HepG2 (cell line): ENCODE results near the gene AFDN. TPM values are rescaled to one million over a fixed set of nuclear protein-coding genes. Genes with fewer than 3 reads are reported as not detected.

ENCODE experiments used
- CREM ChIP-seq, 2 experiments: sonication (generic) in 1 of 2; formaldehyde crosslinking in 1 of 2; IDR thresholded peaks; 2 replicates each; pipeline versions ENCODE4 v1.4.0 to v1.6.1; 2016 to 2020; ENCODE audit warnings: antibody characterized with exemption in 1 of 2, mild to moderate bottlenecking in 1 of 2, missing genetic modification reagents in 1 of 2
- DMTF1 ChIP-seq: sonication (generic); formaldehyde crosslinking; IDR thresholded peaks from 2 replicates; pipeline ENCODE4 v1.4.0; 2020; ENCODE audit warnings: mild to moderate bottlenecking, missing genetic modification reagents
- HMG20B ChIP-seq: conservative IDR thresholded peaks from 2 replicates; pipeline ENCODE4 v1.6.1; 2016; ENCODE audit warnings: missing genetic modification reagents, missing compliant biosample characterization
- HNF1B ChIP-seq: sonication (generic); formaldehyde crosslinking; IDR thresholded peaks from 2 replicates; pipeline ENCODE4 v1.5.1; 2020; ENCODE audit warnings: mild to moderate bottlenecking, moderate library complexity, missing genetic modification reagents
- HNRNPL ChIP-seq: fragments of 200-400 bp; formaldehyde crosslinking; IDR thresholded peaks from 2 replicates; pipeline ENCODE4 v1.6.1; 2017; ENCODE audit warnings: mild to moderate bottlenecking, low read depth, low read length
- HOXD1 ChIP-seq: sonication (generic); formaldehyde crosslinking; IDR thresholded peaks from 2 replicates; pipeline ENCODE4 v1.5.0; 2020; ENCODE audit warnings: missing genetic modification reagents
- ISX ChIP-seq: sonication (generic); formaldehyde crosslinking; conservative IDR thresholded peaks from 2 replicates; pipeline ENCODE4 v1.5.0; 2020; ENCODE audit warnings: missing genetic modification reagents
- JDP2 ChIP-seq: sonication (generic); formaldehyde crosslinking; IDR thresholded peaks from 2 replicates; pipeline ENCODE4 v1.8.1; 2022; ENCODE audit warnings: missing genetic modification reagents, borderline replicate concordance
- KDM4B ChIP-seq: sonication (generic); formaldehyde crosslinking; IDR thresholded peaks from 2 replicates; pipeline ENCODE4 v1.4.0; 2020; ENCODE audit warnings: missing genetic modification reagents
- MAX ChIP-seq: IDR thresholded peaks from 2 replicates; pipeline ENCODE4 v1.6.1; 2012; ENCODE audit warnings: inconsistent platforms
- MEIS1 ChIP-seq: sonication (generic); formaldehyde crosslinking; IDR thresholded peaks from 2 replicates; pipeline ENCODE4 v1.9.0; 2021; ENCODE audit warnings: mild to moderate bottlenecking, missing genetic modification reagents, moderate library complexity, borderline replicate concordance
- RNF2 ChIP-seq: fragments of 450-650 bp; conservative IDR thresholded peaks from 2 replicates; pipeline ENCODE4 v1.6.1; 2016; ENCODE audit warnings: low read depth
- SOX13 ChIP-seq, 3 experiments: fragments of 450-650 bp in 1 of 3; sonication (generic) in 1 of 3; formaldehyde crosslinking in 1 of 3; IDR thresholded peaks in 2 of 3; conservative IDR thresholded peaks in 1 of 3; 2 replicates each; pipeline versions ENCODE4 v1.5.0 to v1.6.1; 2016 to 2020; ENCODE audit warnings: antibody characterized with exemption in 1 of 3, mild to moderate bottlenecking in 1 of 3, missing compliant biosample characterization in 1 of 3, missing genetic modification reagents in 1 of 3, moderate library complexity in 1 of 3
- SP140L ChIP-seq: sonication (generic); formaldehyde crosslinking; IDR thresholded peaks from 2 replicates; pipeline ENCODE4 v1.4.0; 2020; ENCODE audit warnings: missing genetic modification reagents, borderline replicate concordance
- TCF7 ChIP-seq: sonication (generic); IDR thresholded peaks from 2 replicates; pipeline ENCODE4 v1.6.1; 2016; ENCODE audit warnings: antibody characterized with exemption, low read depth
- TEF ChIP-seq: sonication (generic); formaldehyde crosslinking; IDR thresholded peaks from 2 replicates; pipeline ENCODE4 v1.5.0; 2020; ENCODE audit warnings: missing genetic modification reagents
- ZNF24 ChIP-seq: fragments of 450-650 bp; IDR thresholded peaks from 2 replicates; pipeline ENCODE4 v1.6.1; 2017; ENCODE audit warnings: antibody characterized with exemption, mild to moderate bottlenecking
- ZNF335 ChIP-seq: sonication (generic); formaldehyde crosslinking; IDR thresholded peaks from 2 replicates; pipeline ENCODE4 v1.4.0; 2020; ENCODE audit warnings: missing genetic modification reagents
- ZNF354B ChIP-seq: sonication (generic); formaldehyde crosslinking; IDR thresholded peaks from 2 replicates; pipeline ENCODE4 v1.8.0; 2022; ENCODE audit warnings: mild to moderate bottlenecking, missing genetic modification reagents
- ZNF562 ChIP-seq: sonication (generic); formaldehyde crosslinking; IDR thresholded peaks from 2 replicates; pipeline ENCODE4 v1.8.0; 2022; ENCODE audit warnings: missing genetic modification reagents, borderline replicate concordance
- ZNF761 ChIP-seq: sonication (generic); formaldehyde crosslinking; conservative IDR thresholded peaks from 2 replicates; pipeline ENCODE4 v1.4.0; 2020; ENCODE audit warnings: mild to moderate bottlenecking, missing genetic modification reagents
- ZNF772 ChIP-seq: sonication (generic); formaldehyde crosslinking; IDR thresholded peaks from 2 replicates; pipeline ENCODE4 v1.5.0; 2020; ENCODE audit warnings: mild to moderate bottlenecking, missing genetic modification reagents
- ZNF839 ChIP-seq: sonication (generic); formaldehyde crosslinking; IDR thresholded peaks from 2 replicates; pipeline ENCODE4 v1.4.0; 2020; ENCODE audit warnings: missing genetic modification reagents, mild to moderate bottlenecking, borderline replicate concordance
- polyA plus RNA-seq, 8 experiments: library from polyadenylated mRNA; depleted of rRNA in 3 of 8; stranded (reverse) in 7 of 8; unstranded in 1 of 8; fragments of >200 nt; fragmentation: Illumina TruSeq in 4 of 8; extraction: Trizol in 4 of 8; gene quantifications; 2 replicates each; pipeline versions ENCODE4 v1.2.1 to v1.2.3, GENCODE V29; 2011 to 2016; ENCODE audit warnings: low read depth in 4 of 8, missing spikeins in 1 of 8, mixed read lengths in 1 of 8; ENCODE audit not compliant: insufficient read depth in 1 of 8
- total RNA-seq, 5 experiments: library from RNA; depleted of rRNA; stranded (reverse); fragments of >200 nt; fragmentation: Illumina TruSeq; extraction: Trizol; gene quantifications; 2 replicates each; pipeline ENCODE4 v1.2.3, GENCODE V29; 2016; ENCODE audit warnings: low read depth in 1 of 5
- TF ChIP-seq, protein P1 (sequence below): sonication (generic); formaldehyde crosslinking; IDR thresholded peaks from 2 replicates; pipeline ENCODE4 v1.4.0; 2020; ENCODE audit warnings: mild to moderate bottlenecking, missing genetic modification reagents

AFDN gene
- total and polyA plus RNA-seq, 2 of the 13 experiments (the other 11 are each of a cell fraction or from before 2014, with no cell fraction given), result 136 to 151 TPM

GRCh38 chr6:167855825-167856425 lies 29.2 kb downstream of the AFDN start (continued):
- no peak for TF ChIP-seq HNF1B (CRISPR knock-in tag)
- TF ChIP-seq ZNF839 (CRISPR knock-in tag), result no peak
- no peak for TF ChIP-seq ZNF335 (CRISPR knock-in tag)
- TF ChIP-seq ZNF772 (CRISPR knock-in tag), result no peak
- no peak for TF ChIP-seq ZNF354B
- no peak for TF ChIP-seq MEIS1 (CRISPR knock-in tag)
- 0 out of 2 replicates have a peak, but pooled peaks have one; percentile 41 for TF ChIP-seq CREM (IDR thresholded peaks at IDR 0.05)
- no peak for TF ChIP-seq CREM (CRISPR knock-in tag; IDR thresholded peaks at IDR 0.05)
- TF ChIP-seq HNRNPL, result no peak
- peak; percentile 65; the same call in 1 of the 2 replicates for TF ChIP-seq ZNF562 (CRISPR knock-in tag)
- no peak for TF ChIP-seq ZNF24
- TF ChIP-seq TEF, result no peak
- no peak for TF ChIP-seq RNF2
- TF ChIP-seq ZNF761, result no peak
- TF ChIP-seq HMG20B (CRISPR knock-in tag), result no peak
- no peak for TF ChIP-seq SOX13 (IDR thresholded peaks at IDR 0.05)
- peak in 1 of 2 experiments; percentile 77; a peak in 2 of 4 replicates for TF ChIP-seq SOX13 (CRISPR knock-in tag; conservative IDR thresholded peaks at IDR 0.05 in 1 of 2, IDR thresholded peaks at IDR 0.05 in 1 of 2)
- TF ChIP-seq MAX, result no peak
- no peak for TF ChIP-seq ISX
- no peak for TF ChIP-seq HOXD1 (CRISPR knock-in tag)
- no peak for TF ChIP-seq JDP2 (CRISPR knock-in tag)
- TF ChIP-seq KDM4B (CRISPR knock-in tag), result no peak
- TF ChIP-seq TCF7, result no peak
- TF ChIP-seq, protein P1, sequence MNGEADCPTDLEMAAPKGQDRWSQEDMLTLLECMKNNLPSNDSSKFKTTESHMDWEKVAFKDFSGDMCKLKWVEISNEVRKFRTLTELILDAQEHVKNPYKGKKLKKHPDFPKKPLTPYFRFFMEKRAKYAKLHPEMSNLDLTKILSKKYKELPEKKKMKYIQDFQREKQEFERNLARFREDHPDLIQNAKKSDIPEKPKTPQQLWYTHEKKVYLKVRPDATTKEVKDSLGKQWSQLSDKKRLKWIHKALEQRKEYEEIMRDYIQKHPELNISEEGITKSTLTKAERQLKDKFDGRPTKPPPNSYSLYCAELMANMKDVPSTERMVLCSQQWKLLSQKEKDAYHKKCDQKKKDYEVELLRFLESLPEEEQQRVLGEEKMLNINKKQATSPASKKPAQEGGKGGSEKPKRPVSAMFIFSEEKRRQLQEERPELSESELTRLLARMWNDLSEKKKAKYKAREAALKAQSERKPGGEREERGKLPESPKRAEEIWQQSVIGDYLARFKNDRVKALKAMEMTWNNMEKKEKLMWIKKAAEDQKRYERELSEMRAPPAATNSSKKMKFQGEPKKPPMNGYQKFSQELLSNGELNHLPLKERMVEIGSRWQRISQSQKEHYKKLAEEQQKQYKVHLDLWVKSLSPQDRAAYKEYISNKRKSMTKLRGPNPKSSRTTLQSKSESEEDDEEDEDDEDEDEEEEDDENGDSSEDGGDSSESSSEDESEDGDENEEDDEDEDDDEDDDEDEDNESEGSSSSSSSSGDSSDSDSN (CRISPR knock-in tag), result no peak
- no peak for TF ChIP-seq DMTF1
- TF ChIP-seq SP140L (CRISPR knock-in tag), result no peak
